Fibroblast of skin of left biceps (primary cell): ENCODE results near the gene CLTA.
"Not testable (repeated sequence)": the region's sequence is repeated elsewhere in the genome, so short reads cannot be mapped to it uniquely, and the experiment has no call there.

Experiments
- DNase-seq, 2 experiments: peaks; one replicate each; pipeline ENCODE4 v3.0.0-alpha.2; 2013; ENCODE audit warnings: low read depth in 2 of 2

CLTA gene

GRCh38 chr9:36239675-36240074 lies 49.0 kb downstream of the CLTA start:
- not testable (repeated sequence) for DNase-seq

- no peak for DNase-seq
Measured at GRCh38 chr9:36245906-36246305, 55.2 kb downstream of the CLTA start.

- DNase-seq = no peak
Measured at GRCh38 chr9:36247356-36247755, 56.6 kb downstream of the CLTA start.

- peak in 1 of 2 experiments; percentile 29 for DNase-seq
Measured at GRCh38 chr9:36248061-36248460, 57.3 kb downstream of the CLTA start.

- no peak for DNase-seq
Measured at GRCh38 chr9:36249189-36249588, 58.5 kb downstream of the CLTA start.

GRCh38 chr9:36250079-36250478 lies 59.4 kb downstream of the CLTA start:
- DNase-seq = no peak

GRCh38 chr9:36251428-36251827 lies 60.7 kb downstream of the CLTA start:
- no peak for DNase-seq

- peak; percentile 85 to 86 for DNase-seq
Measured at GRCh38 chr9:36258208-36258995, 67.7 kb downstream of the CLTA start, which contains the start of gene GNE. Gene GNE, minus strand, starts transcription at chr9:36258448. Its CDS starts 9,093 bp downstream, at chr9:36249355.

- DNase-seq = no peak
Measured at GRCh38 chr9:36258996-36259533, 68.3 kb downstream of the CLTA start.
